Measurements from ENCODE around the gene SMIM7.

- no peak for TF ChIP-seq CTCF (IDR thresholded peaks at IDR 0.05 in 4 of 5, conservative IDR thresholded peaks at IDR 0.05 in 1 of 5)
- no peak for TF ChIP-seq POLR2A (IDR thresholded peaks at IDR 0.05)
Observed at GRCh38 chr19:16621165-16621800, 38.7 kb downstream of the SMIM7 start.
